ENCODE results near the gene OR51B6. TPM values are rescaled to one million over a fixed set of nuclear protein-coding genes. Genes with fewer than 3 reads are reported as not detected.

The OR51B6 gene
- total and polyA plus RNA-seq, 2 of the 13 experiments (the other 11 are each of a cell fraction or from before 2014, with no cell fraction given), result not detected

GRCh38 chr11:5317292-5317691 is 34.0 kb upstream of the OR51B6 start:
- Histone ChIP-seq H3K4me2 (ENCODE audit: low read depth, low read length) (no peak overlapping the region), H3K36me3 (replicated peaks in 1 of 2; ENCODE audit: control insufficient read depth in 1 of 2, insufficient read depth in 2 of 2, low read length in 2 of 2) (no peaks in the 10 kb centered on the region), H3K79me2 (ENCODE audit: insufficient read depth, low read length) (no peaks in the 10 kb centered on the region), H3K27ac (ENCODE audit: extremely low read length, insufficient read depth, low read length) (no peak overlapping the region), H3K4me3 (replicated peaks in 1 of 3; ENCODE audit: insufficient read depth in 1 of 3, low read depth in 2 of 3, low read length in 3 of 3) (no peak overlapping the region), H3K27me3 (ENCODE audit: control insufficient read depth in 1 of 2, insufficient read depth in 2 of 2, low read length in 2 of 2) (no peaks in the 10 kb centered on the region; a peak in 1 of 5 replicates), H3K9me3 (ENCODE audit: low read length) (no peaks in the 10 kb centered on the region), H3K4me1 (ENCODE audit: insufficient read depth, low read length) (no peaks in the 10 kb centered on the region), H4K20me1 (ENCODE audit: insufficient read depth, low read length) (no peaks in the 10 kb centered on the region), H3K9ac (ENCODE audit: insufficient read depth, low read depth, low read length) (no peak overlapping the region), H2AFZ (ENCODE audit: low read length) (no peak overlapping the region)
- FAIRE-seq (no peak), DNase-seq (ENCODE audit: low spot score) (no peak), ATAC-seq (no peak)
- no TSS peak for BruUV-seq (replicated peaks)
- in situ Hi-C loops (cut with HindIII; ENCODE audit: extremely low pct_ligation_motif_present, low pct_unique_long_range_greater_than_20kb), result no loop called here
- intact Hi-C loops (cut with micrococcal nuclease; ENCODE audit: unreplicated experiment), result no loop called here
- CTCF ChIA-PET (ENCODE audit: low intra/inter-chr PET ratio, low total read pairs), result no interaction called here
- WGBS (ENCODE audit: low lambda C conversion rate), result 12% methylated on average over 5 of the region's 5 CpGs
- POLR2A ChIA-PET, result no interaction called here
- no peak for TF ChIP-seq TEAD3 (CRISPR knock-in tag; optimal IDR thresholded peaks at IDR 0.05; ENCODE audit: borderline replicate concordance)
- TF ChIP-seq SP140L (CRISPR knock-in tag; IDR thresholded peaks at IDR 0.05; ENCODE audit: borderline replicate concordance), result no peak
- no peak for TF ChIP-seq TBX2 (CRISPR knock-in tag; IDR thresholded peaks at IDR 0.05; ENCODE audit: borderline replicate concordance)
- no peak for TF ChIP-seq PREB (CRISPR knock-in tag; IDR thresholded peaks at IDR 0.05)
- no peak for TF ChIP-seq KAT2B (IDR thresholded peaks at IDR 0.05; ENCODE audit: borderline replicate concordance, low read depth, low read length)
- TF ChIP-seq CHD4 (IDR thresholded peaks at IDR 0.05; ENCODE audit: borderline replicate concordance, low read length), result no peak
- no peak for TF ChIP-seq ZNF281 (CRISPR knock-in tag; IDR thresholded peaks at IDR 0.05; ENCODE audit: borderline replicate concordance)
- TF ChIP-seq ZC3H13 (CRISPR knock-in tag; IDR thresholded peaks at IDR 0.05), result no peak
- no peak for TF ChIP-seq RBAK (CRISPR knock-in tag; IDR thresholded peaks at IDR 0.05)
- no peak for TF ChIP-seq MNT (IDR thresholded peaks at IDR 0.05)
- TF ChIP-seq ZFP90 (CRISPR knock-in tag; IDR thresholded peaks at IDR 0.05; ENCODE audit: borderline replicate concordance), result no peak
- TF ChIP-seq GLMP (CRISPR knock-in tag; IDR thresholded peaks at IDR 0.05; ENCODE audit: borderline replicate concordance), result no peak
- no peak for TF ChIP-seq TFDP2 (CRISPR knock-in tag; IDR thresholded peaks at IDR 0.05)
- no peak for TF ChIP-seq CENPT (CRISPR knock-in tag; IDR thresholded peaks at IDR 0.05; ENCODE audit: low read depth)
